Measurements from ENCODE around the gene LACTBL1. TPM values are rescaled to one million over a fixed set of nuclear protein-coding genes. Genes with fewer than 3 reads are reported as not detected.

LACTBL1 gene, protein sequence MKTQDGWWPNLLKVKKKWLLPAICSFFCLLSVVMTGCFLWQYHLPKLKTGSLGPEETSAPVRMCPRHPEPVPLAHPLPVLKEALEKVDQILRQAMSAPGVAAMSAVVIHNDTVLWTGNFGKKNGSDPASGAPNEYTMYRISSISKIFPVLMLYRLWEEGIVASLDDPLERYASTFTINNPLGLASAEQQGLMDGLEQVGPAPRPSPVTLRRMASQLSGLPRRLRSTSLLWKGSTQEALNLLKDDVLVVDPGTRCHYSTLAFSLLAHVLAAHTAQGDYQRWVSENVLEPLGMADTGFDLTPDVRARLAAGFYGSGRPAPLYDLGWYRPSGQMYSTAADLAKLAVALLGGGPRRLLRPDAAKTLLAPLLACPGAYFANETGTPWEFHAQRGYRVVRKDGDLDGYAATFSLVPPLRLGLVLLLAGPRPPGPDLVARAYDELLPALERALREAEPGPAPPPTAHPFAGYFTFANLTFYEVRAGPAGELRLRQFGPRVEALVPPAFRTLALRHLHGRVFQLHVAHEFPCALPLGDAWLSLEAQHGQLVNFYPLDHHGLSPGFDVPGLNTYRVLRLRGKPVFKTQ
- not detected for total RNA-seq

DNA sequence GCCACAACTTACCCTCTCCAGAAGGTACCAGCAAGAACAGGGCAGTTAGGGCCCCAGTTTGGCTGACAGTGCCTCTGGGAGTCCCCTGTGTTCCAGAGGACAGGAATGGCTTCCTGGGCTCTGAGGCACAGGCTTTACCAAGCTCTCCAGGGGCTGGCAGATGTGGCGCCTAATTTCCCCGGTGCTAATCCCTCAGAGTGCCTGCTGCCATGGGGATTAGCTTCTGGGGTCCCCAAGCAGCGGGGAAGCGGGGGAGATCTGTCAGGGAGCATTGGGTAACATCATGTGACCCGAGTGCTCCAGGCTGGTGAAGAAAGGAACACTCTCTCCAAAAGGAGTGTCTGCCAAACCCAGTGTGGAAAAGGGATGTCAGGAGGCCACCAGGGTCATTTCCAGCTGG lies at the start of gene LACTBL1:
Gene LACTBL1, minus strand, starts transcription at position 107 of the 400 bp plus-strand sequence. CDS start 550 bp downstream, outside the sequence.

GRCh38 chr1:23019094-23019862 lies 46.6 kb upstream of the LACTBL1 start, which contains the start of gene KDM1A:
Gene KDM1A, plus strand, starts transcription at chr1:23019468. Its CDS starts 129 bp downstream, at chr1:23019597.

Other genes starting within 250 kb of the LACTBL1 start
- gene TEX46, start 43.0 kb upstream of the LACTBL1 start, total RNA-seq, result not detected
- 182 TPM for gene KDM1A, start 46.6 kb upstream of the LACTBL1 start, total RNA-seq
- 14.5 TPM for gene LUZP1, start 196.0 kb upstream of the LACTBL1 start, total RNA-seq
- 1.2 TPM for gene HTR1D, start 244.6 kb upstream of the LACTBL1 start, total RNA-seq